Measurements from ENCODE around the gene TSPAN18.

The TSPAN18 gene

DNA sequence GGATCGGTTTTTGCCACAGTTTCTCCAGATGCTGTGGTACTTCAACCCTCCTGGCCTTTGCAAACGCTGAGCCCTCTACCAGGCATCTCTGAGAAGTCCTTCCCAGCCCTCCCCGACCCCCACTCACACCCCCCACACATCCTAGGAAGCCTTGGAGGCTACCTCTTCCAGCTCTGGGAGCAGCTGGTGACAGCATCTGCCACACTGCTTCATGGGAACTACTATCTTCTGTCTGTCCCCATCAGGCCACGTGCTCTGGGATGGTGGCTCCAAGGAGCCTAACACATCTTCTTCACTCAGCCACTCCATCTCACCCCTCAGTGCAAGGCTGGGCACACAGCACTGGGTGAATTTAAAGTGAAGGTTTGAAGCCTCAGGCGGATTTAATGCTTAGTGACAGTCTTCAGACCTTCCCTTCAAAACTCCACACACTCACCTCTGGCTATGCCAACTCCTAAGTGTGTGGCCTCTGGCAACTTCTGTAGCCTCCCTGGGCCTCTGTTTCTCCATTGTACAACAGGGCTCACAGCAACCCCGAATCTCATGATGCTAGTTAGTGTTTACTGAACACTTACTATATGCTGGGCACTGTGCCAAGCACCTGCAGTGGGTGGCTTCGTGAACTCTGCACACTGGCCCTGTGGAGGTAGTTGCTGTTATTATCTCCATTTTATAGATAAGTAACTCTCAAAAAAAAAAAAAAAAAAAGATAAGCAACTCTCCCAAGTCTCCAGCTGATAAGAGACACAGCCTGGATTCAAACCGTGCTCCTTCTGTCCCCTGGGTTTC lies 231.2 kb downstream of the TSPAN18 start:
- TF ChIP-seq, protein P1, sequence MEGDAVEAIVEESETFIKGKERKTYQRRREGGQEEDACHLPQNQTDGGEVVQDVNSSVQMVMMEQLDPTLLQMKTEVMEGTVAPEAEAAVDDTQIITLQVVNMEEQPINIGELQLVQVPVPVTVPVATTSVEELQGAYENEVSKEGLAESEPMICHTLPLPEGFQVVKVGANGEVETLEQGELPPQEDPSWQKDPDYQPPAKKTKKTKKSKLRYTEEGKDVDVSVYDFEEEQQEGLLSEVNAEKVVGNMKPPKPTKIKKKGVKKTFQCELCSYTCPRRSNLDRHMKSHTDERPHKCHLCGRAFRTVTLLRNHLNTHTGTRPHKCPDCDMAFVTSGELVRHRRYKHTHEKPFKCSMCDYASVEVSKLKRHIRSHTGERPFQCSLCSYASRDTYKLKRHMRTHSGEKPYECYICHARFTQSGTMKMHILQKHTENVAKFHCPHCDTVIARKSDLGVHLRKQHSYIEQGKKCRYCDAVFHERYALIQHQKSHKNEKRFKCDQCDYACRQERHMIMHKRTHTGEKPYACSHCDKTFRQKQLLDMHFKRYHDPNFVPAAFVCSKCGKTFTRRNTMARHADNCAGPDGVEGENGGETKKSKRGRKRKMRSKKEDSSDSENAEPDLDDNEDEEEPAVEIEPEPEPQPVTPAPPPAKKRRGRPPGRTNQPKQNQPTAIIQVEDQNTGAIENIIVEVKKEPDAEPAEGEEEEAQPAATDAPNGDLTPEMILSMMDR (IDR thresholded peaks at IDR 0.05; ENCODE audit: borderline replicate concordance, control extremely low read depth, extremely low read depth, insufficient read depth, missing control alignments), result no peak
- DNase-seq (ENCODE audit: low spot score), result no peak
- in situ Hi-C loops (cut with MboI; ENCODE audit: low sequenced_read_pairs, unreplicated experiment), result no loop called here

DNA sequence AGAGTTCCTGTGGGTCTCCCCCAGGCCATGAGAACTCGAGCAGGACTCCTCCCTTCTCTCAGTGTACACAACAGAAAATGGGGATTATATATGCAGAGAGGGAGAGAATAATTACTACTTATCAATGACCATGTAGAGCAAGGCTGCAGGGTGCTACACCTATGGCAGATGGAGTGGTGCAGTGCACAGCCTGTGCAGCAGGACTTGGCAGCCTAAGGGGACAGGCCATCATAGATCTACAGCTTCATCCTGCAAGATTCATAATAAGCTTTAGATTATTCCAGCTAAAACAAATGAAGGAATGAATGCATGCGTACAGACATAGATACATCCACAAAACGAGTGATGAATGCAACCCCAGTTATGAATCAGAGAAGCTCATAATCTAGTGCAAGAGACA lies 232.3 kb downstream of the TSPAN18 start:
- in situ Hi-C loops (cut with MboI; ENCODE audit: low sequenced_read_pairs, unreplicated experiment), result no loop called here
- TF ChIP-seq, protein P1 (IDR thresholded peaks at IDR 0.05; ENCODE audit: borderline replicate concordance, control extremely low read depth, extremely low read depth, insufficient read depth, missing control alignments), result no peak
- DNase-seq (ENCODE audit: low spot score), result no peak

DNA sequence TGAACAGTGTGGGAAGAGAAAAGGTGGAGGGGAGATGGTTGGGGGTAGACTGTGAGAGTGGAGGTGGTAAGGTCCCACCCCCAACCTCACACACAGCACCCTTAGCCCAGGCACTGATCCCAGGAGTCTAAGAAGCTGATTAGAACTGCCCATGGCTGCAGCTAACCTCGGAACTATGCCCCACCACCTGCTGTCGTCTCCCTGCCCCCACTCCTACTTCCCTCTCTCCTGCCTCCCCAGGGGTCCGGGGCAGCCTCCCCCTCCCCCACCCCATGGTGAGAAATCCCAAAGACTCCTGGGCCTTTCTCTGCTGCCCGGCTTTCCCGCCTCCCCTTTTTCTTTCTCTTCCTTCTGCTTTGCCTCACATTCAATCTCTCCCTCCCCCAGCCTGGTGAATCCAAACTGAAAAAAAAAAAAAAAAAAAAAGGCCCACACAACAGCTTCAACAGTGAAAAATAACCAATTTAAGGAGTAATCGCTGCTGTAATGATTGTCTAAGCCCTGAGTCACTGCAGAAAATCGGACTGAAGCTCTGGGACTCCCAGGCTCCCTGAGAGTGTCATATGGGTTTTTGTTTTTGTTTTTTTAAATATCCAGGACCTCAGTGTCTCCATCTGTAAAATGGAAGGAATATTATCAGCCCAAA lies 233.6 kb downstream of the TSPAN18 start:
- TF ChIP-seq, protein P1 (IDR thresholded peaks at IDR 0.05; ENCODE audit: borderline replicate concordance, control extremely low read depth, extremely low read depth, insufficient read depth, missing control alignments), result no peak
- no peak for DNase-seq (ENCODE audit: low spot score)
- in situ Hi-C loops (cut with MboI; ENCODE audit: low sequenced_read_pairs, unreplicated experiment), result no loop called here

DNA sequence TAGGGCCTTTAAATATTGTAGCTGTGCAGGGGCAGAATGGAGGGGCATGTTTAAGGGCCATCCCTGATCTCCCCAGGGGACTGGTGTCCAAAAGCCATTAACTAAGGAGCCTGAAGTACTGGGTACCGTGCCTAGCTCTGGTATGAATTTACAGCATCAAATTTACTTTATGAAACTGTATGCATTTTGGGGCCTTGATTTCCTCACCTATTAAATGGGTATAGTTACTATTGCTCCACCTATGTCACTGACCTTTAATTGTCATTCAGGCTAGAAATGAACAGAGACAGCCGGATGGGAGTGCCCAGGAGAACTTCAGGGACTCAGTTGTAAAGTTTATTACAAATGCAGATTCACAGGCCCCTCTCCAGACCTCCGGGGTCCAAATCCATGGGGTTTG lies 235.7 kb downstream of the TSPAN18 start:
- DNase-seq (ENCODE audit: low spot score), result no peak
- in situ Hi-C loops (cut with MboI; ENCODE audit: low sequenced_read_pairs, unreplicated experiment), result no loop called here
- TF ChIP-seq, protein P1 (IDR thresholded peaks at IDR 0.05; ENCODE audit: borderline replicate concordance, control extremely low read depth, extremely low read depth, insufficient read depth, missing control alignments), result no peak

DNA sequence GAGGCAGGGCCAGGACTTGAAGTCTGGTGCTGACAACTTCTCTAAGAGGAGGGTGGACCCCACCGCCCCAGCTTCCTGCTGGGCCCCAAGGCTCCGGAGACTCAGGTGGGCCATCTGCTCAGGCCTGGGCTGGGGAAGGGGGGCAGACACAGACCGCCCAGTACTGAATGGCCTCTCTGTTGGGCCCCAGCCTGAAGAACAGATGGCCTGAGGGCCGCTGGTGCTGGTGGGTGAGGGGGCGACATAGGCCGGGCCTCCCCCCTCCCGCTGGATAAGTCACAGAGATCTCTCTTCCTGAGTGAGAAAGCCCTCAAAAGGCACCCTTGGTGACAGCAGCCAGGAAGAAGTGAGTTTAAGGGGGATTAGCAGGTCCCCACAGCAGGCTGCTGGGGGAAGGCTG lies 236.4 kb downstream of the TSPAN18 start:
- TF ChIP-seq, protein P1 (IDR thresholded peaks at IDR 0.05; ENCODE audit: borderline replicate concordance, control extremely low read depth, extremely low read depth, insufficient read depth, missing control alignments), result no peak
- in situ Hi-C loops (cut with MboI; ENCODE audit: low sequenced_read_pairs, unreplicated experiment), result no loop called here
- DNase-seq (ENCODE audit: low spot score), result no peak

DNA sequence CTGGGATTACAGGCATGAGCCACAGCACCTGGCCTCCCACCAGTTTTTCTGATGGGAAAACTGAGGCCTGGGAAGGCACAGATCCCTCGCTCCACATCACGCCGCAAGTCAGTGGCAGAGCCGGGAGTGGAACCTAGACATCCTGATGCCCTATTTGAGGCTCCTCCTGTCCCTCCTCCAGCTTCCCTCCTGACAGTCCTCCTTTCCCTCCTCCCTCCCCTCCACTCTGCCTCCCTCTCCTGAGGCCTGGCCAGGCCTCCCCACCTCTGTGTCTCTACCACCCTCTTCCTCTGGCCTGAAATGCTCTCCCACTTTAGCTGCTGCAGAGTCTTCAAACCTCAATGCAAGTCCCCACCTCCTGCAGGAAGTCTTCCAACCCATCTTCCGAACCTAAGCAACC lies 237.2 kb downstream of the TSPAN18 start:
- TF ChIP-seq, protein P1 (IDR thresholded peaks at IDR 0.05; ENCODE audit: borderline replicate concordance, control extremely low read depth, extremely low read depth, insufficient read depth, missing control alignments), result no peak
- DNase-seq (ENCODE audit: low spot score), result no peak
- in situ Hi-C loops (cut with MboI; ENCODE audit: low sequenced_read_pairs, unreplicated experiment), result no loop called here

Measured in GM13976 (cell line).